GM12891 (cell line): ENCODE data around the gene KIFAP3.

Source experiments
- DNase-seq: peaks from one replicate; pipeline ENCODE4 v3.0.0; 2011; ENCODE audit warnings: low spot score; ENCODE audit not compliant: insufficient read length
- FAIRE-seq: peaks from 2 replicates; lab custom pipeline; 2011; peaks lifted over from hg19 to GRCh38; lab: Jason Lieb, UNC
- PAX5 ChIP-seq: IDR thresholded peaks from 2 replicates; pipeline ENCODE4 v1.6.1; 2011; ENCODE audit warnings: low read length, moderate library complexity, mild to moderate bottlenecking; ENCODE audit not compliant: insufficient read depth, severe bottlenecking
- POLR2A ChIP-seq: IDR thresholded peaks from 2 replicates; pipeline ENCODE4 v1.6.1; 2011; ENCODE audit warnings: low read depth, low read length, control low read depth
- POLR2AphosphoS5 ChIP-seq: IDR thresholded peaks from 2 replicates; pipeline ENCODE4 v1.6.1; 2011; ENCODE audit warnings: low read depth, low read length, control low read depth
- POU2F2 ChIP-seq: IDR thresholded peaks from 2 replicates; pipeline ENCODE4 v1.6.1; 2011; ENCODE audit warnings: low read depth, mild to moderate bottlenecking, control low read depth, low read length, moderate library complexity
- SPI1 ChIP-seq: IDR thresholded peaks from 2 replicates; pipeline ENCODE4 v1.6.1; 2011; ENCODE audit warnings: low read depth, low read length, control low read depth
- TAF1 ChIP-seq: IDR thresholded peaks from 2 replicates; pipeline ENCODE4 v1.6.1; 2011; ENCODE audit warnings: low read depth, low read length, control low read depth

KIFAP3 gene

DNA sequence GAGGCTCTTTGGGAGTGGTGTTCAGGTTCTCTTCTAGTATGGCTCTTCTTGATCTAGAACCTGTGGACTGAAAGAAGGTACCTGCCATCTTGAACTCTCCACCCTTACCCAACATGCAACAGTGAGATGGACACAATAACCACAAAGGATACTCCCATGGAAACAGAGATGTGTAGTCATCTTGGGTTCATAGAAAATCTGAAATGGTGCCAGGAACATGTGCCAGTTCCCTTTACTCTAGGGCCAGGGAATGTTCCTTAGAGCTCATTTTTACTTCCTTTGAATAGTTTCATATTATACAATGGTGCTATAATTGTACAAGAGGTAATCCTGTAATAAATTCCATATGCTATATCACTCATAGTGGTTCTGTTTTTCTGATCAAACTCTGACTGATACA lies 167.6 kb downstream of the KIFAP3 start:
- FAIRE-seq (no peak), DNase-seq (no peak)
- TF ChIP-seq POU2F2 (no peak), PAX5 (no peak), SPI1 (no peak), POLR2A (no peak), POLR2AphosphoS5 (no peak), TAF1 (no peak)

DNA sequence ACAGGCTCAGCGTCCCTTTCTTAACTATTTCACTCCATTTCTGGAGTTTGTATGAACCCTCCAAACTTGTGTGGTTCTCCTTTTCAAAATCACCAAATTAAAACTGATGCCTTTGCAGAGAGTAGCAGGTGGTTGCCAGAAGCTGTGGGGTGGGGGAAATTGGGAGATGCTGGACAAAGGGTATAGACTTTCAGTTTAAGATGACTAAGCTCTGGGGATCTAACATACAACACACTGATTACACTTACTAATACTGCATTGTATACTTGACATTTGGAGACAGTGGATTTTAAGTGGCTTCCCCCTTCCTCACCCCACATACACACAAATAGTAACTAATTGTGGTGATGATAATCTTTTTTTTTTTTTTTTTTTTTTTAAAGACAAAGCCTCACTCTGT lies 169.7 kb downstream of the KIFAP3 start:
- peak; percentile 78 for FAIRE-seq

DNA sequence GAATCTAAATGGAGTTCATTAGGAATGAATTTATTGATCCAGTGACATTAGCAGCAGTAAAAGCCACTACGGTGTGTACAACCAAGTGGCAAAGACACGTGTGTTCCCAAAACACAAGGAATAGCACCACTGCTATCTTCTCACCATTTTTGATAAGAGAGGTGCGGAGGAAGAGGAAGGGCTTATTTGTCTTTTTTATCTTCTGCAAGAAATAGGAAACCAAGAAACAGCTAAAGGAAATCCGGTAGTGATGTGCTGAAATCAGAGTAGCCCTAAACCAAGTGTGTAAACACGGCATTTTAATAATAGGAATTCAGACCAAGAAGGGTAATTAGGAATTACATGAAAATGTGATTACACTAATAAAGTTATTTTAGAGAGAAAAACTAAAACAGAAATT lies 171.7 kb downstream of the KIFAP3 start:
- DNase-seq (no peak), FAIRE-seq (no peak)
- TF ChIP-seq POU2F2, result no peak
- TF ChIP-seq PAX5, result no peak
- TF ChIP-seq POLR2AphosphoS5, result no peak

More for the DNA sequence above, 169.7 kb downstream of the KIFAP3 start:
- TF ChIP-seq PAX5 (no peak), POLR2A (no peak)
- no peak for DNase-seq

DNA sequence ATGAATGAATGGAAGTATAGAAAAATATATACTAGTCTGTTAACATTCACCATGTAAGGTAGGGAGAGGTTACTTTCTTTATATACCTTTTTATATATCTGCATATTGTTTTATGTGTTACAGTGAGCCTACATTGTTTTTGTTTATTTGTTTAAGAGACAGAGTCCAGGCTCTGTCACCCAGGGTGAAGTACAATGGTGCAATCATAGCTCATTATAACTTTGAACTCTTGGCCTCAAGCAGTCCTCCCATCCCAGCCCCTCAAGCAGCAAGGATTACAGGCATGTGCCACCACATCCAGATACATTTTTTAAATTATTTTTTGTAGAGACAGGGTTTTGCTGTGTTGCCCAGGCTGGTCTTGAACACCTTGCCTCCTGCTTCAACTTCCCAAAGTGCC lies 173.4 kb downstream of the KIFAP3 start:
- DNase-seq (no peak), FAIRE-seq (no peak)
- TF ChIP-seq SPI1 (no peak), PAX5 (no peak), POLR2A (no peak), POU2F2 (no peak), TAF1 (no peak), POLR2AphosphoS5 (no peak)

DNA sequence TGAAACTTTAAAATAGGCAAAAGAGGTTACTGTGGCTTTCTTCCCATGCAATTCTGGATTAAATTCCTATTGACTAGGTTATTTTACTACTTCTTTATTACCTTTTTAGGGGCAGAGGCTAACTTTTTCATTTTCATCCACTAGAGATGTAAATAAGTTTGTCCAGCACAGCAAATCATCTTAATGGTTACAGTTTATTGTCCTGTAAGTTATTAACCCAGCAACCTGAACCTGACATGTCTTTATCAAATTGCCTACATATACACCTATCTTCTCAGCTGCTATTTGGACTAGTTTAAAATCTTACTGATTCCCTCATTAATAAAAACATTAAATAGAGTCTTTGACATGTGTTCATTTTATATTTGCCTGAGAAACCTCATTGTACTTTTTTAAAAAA lies 173.9 kb downstream of the KIFAP3 start:
- TF ChIP-seq POLR2A (no peak), TAF1 (no peak), POLR2AphosphoS5 (no peak), SPI1 (no peak), PAX5 (no peak)
- FAIRE-seq, result no peak
- no peak for DNase-seq

DNA sequence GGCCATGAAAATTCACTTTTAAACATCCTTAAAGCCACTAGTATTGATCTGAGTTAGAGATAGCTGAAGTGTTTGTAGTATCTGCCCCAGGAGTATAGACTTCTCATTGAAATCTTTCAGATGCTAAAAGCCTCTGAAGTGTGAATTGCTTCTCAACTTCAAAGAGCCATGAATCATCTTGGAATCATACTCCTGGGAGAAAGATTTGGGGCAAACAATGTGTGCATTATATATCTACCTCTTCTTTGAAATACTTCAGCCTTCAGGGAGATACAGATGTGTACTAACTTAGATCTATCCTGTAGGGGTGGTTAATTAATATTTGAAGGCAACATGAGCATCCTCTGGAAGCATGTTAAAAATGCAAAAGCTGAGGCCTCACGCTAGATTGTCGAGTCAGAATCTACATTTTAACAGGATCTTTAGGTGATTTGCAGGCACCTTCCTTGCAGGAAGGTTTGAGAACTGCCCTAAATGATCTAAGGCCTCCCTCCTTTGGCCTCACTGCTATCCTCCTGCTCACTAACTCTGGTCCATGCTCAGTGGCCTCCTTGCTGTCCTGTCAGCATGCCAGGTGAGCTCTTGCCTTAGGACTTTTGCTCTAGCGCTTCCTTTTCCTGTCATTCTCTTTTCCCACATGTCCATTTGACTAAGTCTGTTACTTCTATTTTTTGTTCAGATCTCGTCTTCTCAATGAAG lies 174.8 kb downstream of the KIFAP3 start:
- TF ChIP-seq PAX5 (no peak), POLR2A (no peak), POLR2AphosphoS5 (no peak), POU2F2 (no peak), SPI1 (no peak), TAF1 (no peak)
- no peak for DNase-seq
- no peak for FAIRE-seq

DNA sequence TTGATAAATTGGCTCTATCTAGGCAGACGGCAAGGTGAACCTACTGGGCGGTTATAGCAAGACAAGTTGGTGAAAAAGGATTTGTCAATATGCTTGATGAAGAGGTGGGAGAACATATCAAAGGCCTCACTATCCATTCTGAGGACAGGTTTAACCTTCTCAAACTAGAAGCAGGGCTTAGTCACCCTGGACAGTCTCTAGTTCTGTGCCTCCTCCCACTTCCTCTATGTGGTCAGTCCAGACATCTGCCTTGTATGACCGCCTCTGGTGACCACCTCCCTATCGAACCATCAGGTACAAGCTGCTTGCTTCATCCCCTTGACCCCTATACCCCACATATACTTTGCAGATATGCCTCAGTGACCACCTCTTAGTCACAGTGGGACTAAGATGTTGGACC lies 178.5 kb downstream of the KIFAP3 start:
- no peak for DNase-seq
- no peak for FAIRE-seq
- no peak for TF ChIP-seq POU2F2
- TF ChIP-seq SPI1, result peak; percentile 85
- TF ChIP-seq POLR2A, result no peak
- no peak for TF ChIP-seq POLR2AphosphoS5
- TF ChIP-seq TAF1, result no peak
- TF ChIP-seq PAX5, result no peak

DNA sequence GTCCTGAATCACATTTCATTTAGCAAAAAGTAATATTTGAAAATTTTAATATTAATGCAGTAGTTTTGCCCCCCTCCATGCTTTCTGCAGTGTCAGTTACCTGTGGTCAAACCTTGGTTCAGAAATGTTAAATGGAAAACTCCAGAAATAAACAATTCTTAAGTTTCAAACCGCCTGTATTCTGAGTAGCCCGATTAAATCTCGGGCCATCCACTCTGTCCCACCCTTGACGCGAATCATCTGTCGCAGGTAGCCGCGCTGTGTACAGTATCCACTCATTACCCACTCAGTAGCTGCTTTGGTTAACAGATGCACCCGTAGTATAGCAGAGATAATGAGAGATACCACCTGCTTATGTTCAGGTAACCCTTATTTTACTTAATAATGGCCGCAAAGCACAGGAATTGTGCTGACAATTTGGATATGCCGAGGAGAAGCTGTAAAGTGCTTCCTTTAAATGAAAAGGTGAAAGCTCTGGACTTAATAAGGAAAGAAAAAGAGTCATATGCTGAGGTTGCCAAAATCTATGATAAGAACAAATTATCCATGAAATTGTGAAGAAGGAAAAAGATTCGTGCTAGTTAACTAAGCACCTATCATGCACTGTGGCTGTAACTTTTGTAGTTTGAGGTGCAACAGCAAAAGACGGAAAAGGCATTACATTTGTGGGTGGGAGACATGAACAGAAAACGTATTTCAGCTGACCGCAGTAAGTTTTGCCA lies 179.9 kb downstream of the KIFAP3 start:
- no peak for DNase-seq
- TF ChIP-seq PAX5, result no peak
- TF ChIP-seq SPI1, result no peak
- TF ChIP-seq TAF1, result no peak
- TF ChIP-seq POLR2A, result no peak
- no peak for TF ChIP-seq POU2F2
- TF ChIP-seq POLR2AphosphoS5, result no peak
- peak; percentile 40 for FAIRE-seq

DNA sequence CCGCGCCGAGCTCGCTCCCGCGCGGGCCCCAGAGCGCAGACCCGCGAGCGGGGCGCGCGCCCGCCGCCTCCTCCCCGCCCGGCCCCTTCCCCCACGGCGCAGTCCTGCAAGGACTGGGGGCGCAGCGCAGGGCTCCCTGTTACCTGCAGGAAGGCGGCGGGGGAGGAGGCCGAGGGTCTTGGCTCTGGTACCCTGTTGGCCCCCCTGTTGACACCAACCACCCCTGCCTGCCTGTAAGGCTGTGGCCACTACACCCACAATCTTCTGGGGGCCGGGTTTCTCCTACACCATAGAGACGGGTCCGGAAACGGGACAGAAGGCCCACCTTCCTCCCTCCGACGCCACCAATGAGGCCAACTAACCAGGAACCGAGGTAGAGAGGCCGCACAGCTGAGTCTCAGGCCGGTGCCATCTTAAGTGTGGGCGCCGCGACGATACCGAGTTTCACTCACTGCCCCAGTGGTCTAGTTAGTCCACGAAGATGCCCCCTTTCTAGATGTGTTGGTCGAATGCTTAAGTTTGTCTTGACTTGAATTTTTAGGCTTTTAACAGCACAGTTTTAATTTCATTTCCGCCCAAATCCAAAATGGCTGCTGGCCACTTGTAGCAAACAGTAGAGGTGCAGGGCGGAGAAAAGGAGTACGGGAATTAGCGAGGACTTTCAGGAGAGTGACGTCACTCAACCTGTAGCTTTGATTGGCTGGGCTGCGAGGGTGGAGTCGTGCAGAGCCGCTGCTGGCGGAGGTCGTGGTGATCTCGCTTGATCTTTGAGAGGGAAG lies 180.7 kb downstream of the KIFAP3 start, which contains the start of gene SCYL3:
Gene SCYL3, minus strand, starts transcription at position 252 of the 779 bp plus-strand sequence. CDS start 5,056 bp downstream, outside the sequence.
- FAIRE-seq, result peak; percentile 94
- peak; percentile 79 for TF ChIP-seq POLR2A
- peak; percentile 75 for TF ChIP-seq POLR2AphosphoS5
- no peak for TF ChIP-seq PAX5
- TF ChIP-seq TAF1, result peak; percentile 36
- TF ChIP-seq SPI1, result peak; percentile 29
- TF ChIP-seq POU2F2, result peak; percentile 30; the same call in 1 of the 2 replicates

More for the DNA sequence above, 180.7 kb downstream of the KIFAP3 start, which contains the start of gene SCYL3:
- peak; percentile 68 for DNase-seq
